GM12892 (cell line): Measurements from ENCODE around the gene FOXL3.

Source experiments
- POLR2A ChIP-seq: IDR thresholded peaks from 2 replicates; pipeline ENCODE4 v1.6.1; 2011; ENCODE audit warnings: low read depth, low read length, control low read depth
- POLR2AphosphoS5 ChIP-seq: IDR thresholded peaks from 2 replicates; pipeline ENCODE4 v1.6.1; 2011; ENCODE audit warnings: low read depth, low read length, control low read depth
- TAF1 ChIP-seq: IDR thresholded peaks from 2 replicates; pipeline ENCODE4 v1.6.1; 2011; ENCODE audit warnings: low read depth, mild to moderate bottlenecking, control low read depth, low read length, borderline replicate concordance

- no peak for TF ChIP-seq TAF1
- TF ChIP-seq POLR2A, result no peak
- TF ChIP-seq POLR2AphosphoS5, result no peak
These were observed 33.4 kb downstream of the FOXL3 start for GRCh38 chr7:323410-323809.
